PC-3 (cell line): ENCODE data around the gene UNC5B.

Experiments used
- CTCF ChIP-seq: fragments of 300-600 bp; sonication (generic); conservative IDR thresholded peaks from 2 replicates; pipeline ENCODE4 v1.5.1; 2017; ENCODE audit warnings: antibody characterized with exemption, low read depth, mild to moderate bottlenecking, low read length
- EZH2 ChIP-seq: fragments of 300-600 bp; sonication (generic); IDR thresholded peaks from one replicate; pipeline ENCODE4 v1.6.1; 2017; ENCODE audit warnings: antibody characterized with exemption, mild to moderate bottlenecking, low read length; ENCODE audit not compliant: unreplicated experiment

- TF ChIP-seq CTCF (no peak), EZH2 (no peak)
Observed at GRCh38 chr10:71319800-71320392, 107.5 kb downstream of the UNC5B start.
